ENCODE measurements around the gene CDK5.

CDK5 gene

DNA sequence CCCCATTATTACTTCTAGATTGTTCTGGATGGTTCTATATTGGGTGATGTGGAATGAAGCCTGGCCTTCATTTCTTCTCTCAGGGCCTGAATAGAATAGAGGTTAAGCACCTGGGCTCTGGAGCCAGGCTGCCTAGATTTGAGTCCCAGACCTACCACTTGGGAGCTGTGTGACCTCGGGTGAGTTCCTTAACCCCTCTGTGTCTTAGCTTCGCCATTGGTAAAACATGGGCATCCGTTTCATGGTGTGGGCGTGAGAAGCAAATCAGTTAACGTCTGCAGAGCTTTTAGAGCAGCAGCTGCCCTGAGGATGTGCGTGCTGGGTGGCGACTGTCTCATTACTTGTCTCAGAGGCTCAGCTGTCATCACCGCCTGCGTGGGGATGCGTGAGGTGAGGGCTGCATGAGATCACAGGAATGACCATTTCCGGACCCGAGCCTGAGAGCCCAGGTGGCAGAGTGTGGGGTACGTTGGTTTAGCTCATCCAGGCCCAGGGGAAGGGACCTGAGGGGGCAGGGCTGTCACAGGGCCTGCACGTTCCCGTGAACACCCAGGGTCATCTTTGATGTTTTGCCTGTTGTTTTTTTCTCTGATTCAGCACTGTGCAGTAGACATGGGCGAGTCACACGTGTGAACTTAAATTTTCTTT, 38.3 kb upstream of the CDK5 start:
- no peak for DNase-seq (ENCODE audit: low read depth, low spot score)
- H3K4me3 ChIP-seq: no peak overlapping the region
- H3K9me3 ChIP-seq (ENCODE audit: low read depth, low read length): no peaks in the 10 kb centered on the region
- H3K36me3 ChIP-seq (ENCODE audit: insufficient read depth, low read length): no peaks in the 10 kb centered on the region; the same call in 1 of the 2 replicates
- H3K9ac ChIP-seq (ENCODE audit: insufficient read length): no peak overlapping the region
- TF ChIP-seq FOXP2 (optimal IDR thresholded peaks at IDR 0.05; ENCODE audit: control extremely low read depth, extremely low read length, insufficient read depth): no peak
- TF ChIP-seq POLR2AphosphoS5 (IDR thresholded peaks at IDR 0.05; ENCODE audit: borderline replicate concordance, low read depth, low read length): no peak
- TF ChIP-seq EZH2 (IDR thresholded peaks at IDR 0.05): no peak
- no peak overlapping the region for H3K27ac ChIP-seq

- no peak for DNase-seq (ENCODE audit: low read depth, low spot score)
- no peak overlapping the region for H3K27ac ChIP-seq
- no peaks in the 10 kb centered on the region; the same call in 1 of the 2 replicates for H3K36me3 ChIP-seq (ENCODE audit: insufficient read depth, low read length)
- no peak overlapping the region for H3K9ac ChIP-seq (ENCODE audit: insufficient read length)
- TF ChIP-seq EZH2 (IDR thresholded peaks at IDR 0.05): no peak
- no peak for TF ChIP-seq POLR2AphosphoS5 (IDR thresholded peaks at IDR 0.05; ENCODE audit: borderline replicate concordance, low read depth, low read length)
- TF ChIP-seq FOXP2 (optimal IDR thresholded peaks at IDR 0.05; ENCODE audit: control extremely low read depth, extremely low read length, insufficient read depth): no peak
- no peaks in the 10 kb centered on the region for H3K9me3 ChIP-seq (ENCODE audit: low read depth, low read length)
- no peak overlapping the region for H3K4me3 ChIP-seq
Observed at GRCh38 chr7:151095123-151095797, 37.6 kb upstream of the CDK5 start.

DNA sequence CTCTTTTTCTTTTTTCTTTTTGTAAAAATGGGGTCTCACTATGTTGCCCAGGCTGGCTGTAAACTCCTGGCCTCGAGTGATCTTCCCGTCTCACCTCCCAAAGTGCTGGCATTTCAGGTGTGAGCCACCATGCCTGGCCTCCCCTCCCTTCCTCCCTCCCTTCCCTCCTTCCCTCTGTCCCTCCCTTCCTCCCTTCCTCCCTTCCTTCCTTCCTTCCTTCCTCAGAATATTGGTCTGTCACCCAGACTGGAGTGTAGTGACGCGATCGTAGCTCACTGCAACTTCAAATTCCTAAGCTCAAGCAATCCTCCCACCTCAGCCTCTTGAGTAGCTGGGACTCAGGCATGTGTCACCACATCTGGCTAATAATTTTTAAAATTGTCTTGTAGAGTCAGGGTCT, 37.0 kb upstream of the CDK5 start:
- DNase-seq (ENCODE audit: low read depth, low spot score): no peak
- Histone ChIP-seq H3K36me3 (ENCODE audit: insufficient read depth, low read length) (no peaks in the 10 kb centered on the region; the same call in 1 of the 2 replicates), H3K9me3 (ENCODE audit: low read depth, low read length) (no peaks in the 10 kb centered on the region), H3K27ac (no peak overlapping the region), H3K9ac (ENCODE audit: insufficient read length) (no peak overlapping the region), H3K4me3 (no peak overlapping the region)
- TF ChIP-seq FOXP2 (optimal IDR thresholded peaks at IDR 0.05; ENCODE audit: control extremely low read depth, extremely low read length, insufficient read depth): no peak
- no peak for TF ChIP-seq EZH2 (IDR thresholded peaks at IDR 0.05)
- no peak for TF ChIP-seq POLR2AphosphoS5 (IDR thresholded peaks at IDR 0.05; ENCODE audit: borderline replicate concordance, low read depth, low read length)

DNA sequence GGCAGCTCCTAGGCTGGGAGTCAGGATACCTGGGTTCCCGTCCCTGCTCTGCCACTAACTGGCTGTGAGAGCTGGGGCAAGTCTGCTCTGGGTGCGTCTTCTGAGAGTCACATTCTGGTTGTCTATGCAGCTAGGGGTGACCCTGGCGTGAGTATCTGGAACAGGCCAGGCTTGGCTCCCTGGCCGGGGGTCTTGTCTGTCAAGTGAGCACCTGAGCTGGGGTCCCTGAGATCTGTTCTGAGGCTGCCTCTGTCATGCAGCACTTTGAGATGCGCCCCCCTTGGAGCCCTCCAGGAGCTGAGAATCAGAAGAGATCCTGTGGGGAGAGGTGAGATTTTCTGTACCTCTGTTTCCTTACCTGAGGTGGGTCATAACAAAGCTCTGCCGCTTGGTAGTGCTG, 36.1 kb upstream of the CDK5 start:
- H3K9me3 ChIP-seq (ENCODE audit: low read depth, low read length): no peaks in the 10 kb centered on the region
- no peak for DNase-seq (ENCODE audit: low read depth, low spot score)
- H3K4me3 ChIP-seq: no peak overlapping the region
- no peak overlapping the region for H3K9ac ChIP-seq (ENCODE audit: insufficient read length)
- no peak overlapping the region for H3K27ac ChIP-seq
- TF ChIP-seq FOXP2 (optimal IDR thresholded peaks at IDR 0.05; ENCODE audit: control extremely low read depth, extremely low read length, insufficient read depth): no peak
- TF ChIP-seq POLR2AphosphoS5 (IDR thresholded peaks at IDR 0.05; ENCODE audit: borderline replicate concordance, low read depth, low read length): no peak
- TF ChIP-seq EZH2 (IDR thresholded peaks at IDR 0.05): no peak
- H3K36me3 ChIP-seq (ENCODE audit: insufficient read depth, low read length): no peaks in the 10 kb centered on the region; the same call in 1 of the 2 replicates

GRCh38 chr7:151091988-151092387, 34.3 kb upstream of the CDK5 start:
- H3K9ac ChIP-seq (ENCODE audit: insufficient read length): no peak overlapping the region
- no peak for DNase-seq (ENCODE audit: low read depth, low spot score)
- no peak for TF ChIP-seq POLR2AphosphoS5 (IDR thresholded peaks at IDR 0.05; ENCODE audit: borderline replicate concordance, low read depth, low read length)
- no peak overlapping the region for H3K27ac ChIP-seq
- no peaks in the 10 kb centered on the region; the same call in 1 of the 2 replicates for H3K36me3 ChIP-seq (ENCODE audit: insufficient read depth, low read length)
- H3K4me3 ChIP-seq: no peak overlapping the region
- H3K9me3 ChIP-seq (ENCODE audit: low read depth, low read length): no peaks in the 10 kb centered on the region

DNA sequence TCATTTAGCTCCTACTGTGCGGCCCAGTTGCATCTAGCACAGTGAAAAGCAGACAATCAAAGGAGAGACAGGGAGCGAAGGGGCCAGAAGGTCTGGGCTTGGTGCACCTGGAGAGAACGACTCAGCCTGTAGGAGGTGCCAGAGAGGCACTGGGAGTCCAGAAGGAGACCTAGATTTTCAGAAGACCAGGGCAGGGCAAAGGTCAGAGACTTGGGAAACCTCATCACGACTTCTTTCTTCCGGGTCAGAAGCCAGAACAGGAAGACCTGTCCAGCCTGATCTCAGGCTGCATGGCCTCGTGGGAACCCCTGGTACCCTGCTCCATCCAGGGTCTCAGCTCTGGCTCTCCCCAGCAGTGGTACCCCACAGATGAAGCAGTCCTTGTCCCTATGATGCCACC, 33.7 kb upstream of the CDK5 start:
- H3K36me3 ChIP-seq (ENCODE audit: insufficient read depth, low read length): no peaks in the 10 kb centered on the region; the same call in 1 of the 2 replicates
- no peak overlapping the region for H3K4me3 ChIP-seq
- H3K9ac ChIP-seq (ENCODE audit: insufficient read length): no peak overlapping the region
- DNase-seq (ENCODE audit: low read depth, low spot score): no peak
- TF ChIP-seq POLR2AphosphoS5 (IDR thresholded peaks at IDR 0.05; ENCODE audit: borderline replicate concordance, low read depth, low read length): no peak
- TF ChIP-seq EZH2 (IDR thresholded peaks at IDR 0.05): no peak
- TF ChIP-seq FOXP2 (optimal IDR thresholded peaks at IDR 0.05; ENCODE audit: control extremely low read depth, extremely low read length, insufficient read depth): no peak
- H3K9me3 ChIP-seq (ENCODE audit: low read depth, low read length): no peaks in the 10 kb centered on the region
- no peak overlapping the region for H3K27ac ChIP-seq

DNA sequence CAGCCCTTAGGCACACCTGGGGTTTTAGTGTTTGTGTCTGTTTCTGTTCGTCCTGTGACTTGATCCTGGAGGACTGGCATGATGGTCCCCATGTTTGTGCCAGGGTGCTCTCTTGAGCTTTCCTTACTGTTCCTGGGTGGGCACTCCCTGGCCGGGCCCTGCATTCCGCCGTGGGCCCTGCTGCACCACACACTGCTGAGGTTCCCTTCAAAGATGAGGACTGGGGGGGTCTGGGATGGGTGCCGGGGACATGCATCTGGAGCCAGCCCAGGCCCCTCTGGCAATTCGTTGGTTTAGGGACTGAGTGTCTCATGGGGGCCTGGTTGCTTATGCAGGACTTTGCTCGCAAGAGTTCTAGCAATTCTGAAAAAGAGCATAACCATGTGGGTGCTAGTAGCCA, 33.3 kb upstream of the CDK5 start:
- no peak for DNase-seq (ENCODE audit: low read depth, low spot score)
- no peak overlapping the region for H3K27ac ChIP-seq
- no peaks in the 10 kb centered on the region for H3K9me3 ChIP-seq (ENCODE audit: low read depth, low read length)
- TF ChIP-seq FOXP2 (optimal IDR thresholded peaks at IDR 0.05; ENCODE audit: control extremely low read depth, extremely low read length, insufficient read depth) (no peak), POLR2AphosphoS5 (IDR thresholded peaks at IDR 0.05; ENCODE audit: borderline replicate concordance, low read depth, low read length) (no peak), EZH2 (IDR thresholded peaks at IDR 0.05) (no peak)
- no peak overlapping the region for H3K9ac ChIP-seq (ENCODE audit: insufficient read length)
- H3K36me3 ChIP-seq (ENCODE audit: insufficient read depth, low read length): no peaks in the 10 kb centered on the region; the same call in 1 of the 2 replicates
- H3K4me3 ChIP-seq: no peak overlapping the region

- DNase-seq (ENCODE audit: low read depth, low spot score): no peak
- no peaks in the 10 kb centered on the region; the same call in 1 of the 2 replicates for H3K36me3 ChIP-seq (ENCODE audit: insufficient read depth, low read length)
- no peak overlapping the region for H3K9ac ChIP-seq (ENCODE audit: insufficient read length)
- TF ChIP-seq FOXP2 (optimal IDR thresholded peaks at IDR 0.05; ENCODE audit: control extremely low read depth, extremely low read length, insufficient read depth): no peak
- no peak for TF ChIP-seq EZH2 (IDR thresholded peaks at IDR 0.05)
- no peak for TF ChIP-seq POLR2AphosphoS5 (IDR thresholded peaks at IDR 0.05; ENCODE audit: borderline replicate concordance, low read depth, low read length)
- no peaks in the 10 kb centered on the region for H3K9me3 ChIP-seq (ENCODE audit: low read depth, low read length)
- no peak overlapping the region for H3K27ac ChIP-seq
- no peak overlapping the region for H3K4me3 ChIP-seq
Observed at GRCh38 chr7:151089893-151090730, 32.4 kb upstream of the CDK5 start.

Data from SK-N-MC (cell line).